Right cardiac atrium (tissue), 5 donors: Measurements from ENCODE around the gene IRF2BPL. TPM values are rescaled to one million over a fixed set of nuclear protein-coding genes. Genes with fewer than 3 reads are reported as not detected.

Source experiments
- ATAC-seq, 2 donors: fragments of 200-7000 bp; cut with Tn5 transposase; one replicate each; pipeline versions ENCODE4 v1.8.0 to v1.9.1; 2020; ENCODE audit warnings: moderate library complexity in 2 of 2, mild to moderate bottlenecking in 1 of 2
- DNase-seq, 3 donors: peaks; one replicate each; pipeline ENCODE4 v3.0.0-alpha.2; 2020
- H3K27ac ChIP-seq: one replicate; pipeline ENCODE4 v1.5.1; 2013; ENCODE audit warnings: mild to moderate bottlenecking, low read length, control low read depth, moderate library complexity
- H3K27me3 ChIP-seq: one replicate; pipeline ENCODE4 v1.6.1; 2013; ENCODE audit not compliant: control insufficient read depth, insufficient read depth
- H3K4me1 ChIP-seq: one replicate; pipeline ENCODE4 v1.6.1; 2013; ENCODE audit warnings: low read length; ENCODE audit not compliant: control insufficient read depth, insufficient read depth
- H3K4me3 ChIP-seq: one replicate; pipeline ENCODE4 v1.5.1; 2013; ENCODE audit warnings: low read length, control low read depth
- H3K9me3 ChIP-seq: one replicate; pipeline ENCODE4 v1.6.1; 2013; ENCODE audit warnings: low read length; ENCODE audit not compliant: control insufficient read depth
- WGBS: extraction: QIAGEN DNeasy Blood & Tissue Kit; methylation state at CpG from one replicate; pipeline ENCODE4 v1.1.7; 2013; 5-methylcytosine and 5-hydroxymethylcytosine counted together
- intact Hi-C, 4 donors: fragments of 100-400 bp; cut with DNase I; formaldehyde crosslinking; loops; one replicate each; pipeline versions ENCODE4 v1.11.0 to v1.14.0; 2022 to 2023
- polyA plus RNA-seq: library from polyadenylated mRNA; stranded (reverse); fragments of 200-250 nt; gene quantifications from one replicate; pipeline ENCODE4 v1.2.3, GENCODE V29; 2013
- total RNA-seq, 4 donors: library from RNA; stranded (reverse); fragmentation: NEBNext Ultra II Directional; extraction: Animal tissue kit (Norgen Biotek cat#: 25700); gene quantifications; one replicate each; pipeline ENCODE4 v1.2.1, GENCODE V29; 2021
- donor health status: healthy with polysubstance abuse.
- donor health status: DM: no; HTN: yes; CAD: no.
- donor health status: DM: no; HTN: no; CAD: no.
- donor health status: DM: no; HTN: yes; CAD: no; lungs with severe emphysema.
- donor health status: DM: yes; HTN: yes; CAD: no.

The IRF2BPL gene
- total and polyA plus RNA-seq, 5 donors: 22.0 to 61.2 (median 49.2) TPM

- DNase-seq: peak; percentile 78 to 92 (median 91)
- H3K27ac ChIP-seq: peak overlapping the region; percentile 50
Observed at GRCh38 chr14:77053046-77053841, 24.7 kb upstream of the IRF2BPL start.

GRCh38 chr14:77052281-77053044, 24.0 kb upstream of the IRF2BPL start:
- intact Hi-C loops: loop anchor here (1.0 to 5.0 kb wide), 3 partner anchors 139 to 140 kb away; no protein-coding TSS in a partner anchor
- ATAC-seq (peak; percentile 38 to 43), DNase-seq (no peak)
- H3K27me3 ChIP-seq: no peaks in the 10 kb centered on the region
- H3K9me3 ChIP-seq: no peaks in the 10 kb centered on the region
- peaks cover 8% of the 10 kb centered on the region for H3K4me1 ChIP-seq
- 74% methylated on average over 8 of the region's 8 CpGs for WGBS
- H3K27ac ChIP-seq: peak overlapping the region; percentile 50
- H3K4me3 ChIP-seq: no peak overlapping the region

More at GRCh38 chr14:77053046-77053841, 24.7 kb upstream of the IRF2BPL start:
- H3K4me1 ChIP-seq: peaks cover 8% of the 10 kb centered on the region
- H3K9me3 ChIP-seq: no peaks in the 10 kb centered on the region
- WGBS: 34% methylated on average over 21 of the region's 21 CpGs
- H3K27me3 ChIP-seq: no peaks in the 10 kb centered on the region
- peak; percentile 64 to 76 for ATAC-seq
- intact Hi-C loops: loop anchor here (1.0 to 5.0 kb wide), 3 partner anchors 140 to 141 kb away; no protein-coding TSS in a partner anchor
- no peak overlapping the region for H3K4me3 ChIP-seq

- no peaks in the 10 kb centered on the region for H3K9me3 ChIP-seq
- peak overlapping the region; percentile 99 for H3K27ac ChIP-seq
- H3K4me3 ChIP-seq: no peak overlapping the region
- ATAC-seq (peak; percentile 89 to 92), DNase-seq (peak; percentile 90 to 94 (median 93))
- H3K4me1 ChIP-seq: peaks cover 12% of the 10 kb centered on the region
- WGBS: 19% methylated on average over 11 of the region's 11 CpGs
- intact Hi-C loops: loop anchor here in 1 of 4 donors (5.0 kb wide), 1 partner anchor 139 kb away; no protein-coding TSS in a partner anchor
- no peaks in the 10 kb centered on the region for H3K27me3 ChIP-seq
Observed at GRCh38 chr14:77051116-77051515, 22.6 kb upstream of the IRF2BPL start.

GRCh38 chr14:77046721-77047120, 18.2 kb upstream of the IRF2BPL start:
- Histone ChIP-seq H3K27me3 (no peaks in the 10 kb centered on the region), H3K27ac (peak overlapping the region; percentile 95), H3K9me3 (no peaks in the 10 kb centered on the region), H3K4me3 (no peak overlapping the region), H3K4me1 (peaks cover 39% of the 10 kb centered on the region)
- DNase-seq (no peak), ATAC-seq (no peak)
- 62% methylated on average over 3 of the region's 3 CpGs for WGBS
- intact Hi-C loops: no loop called here

GRCh38 chr14:77045238-77046162, 17.0 kb upstream of the IRF2BPL start:
- ATAC-seq (peak in 1 of 2 donors; percentile 23), DNase-seq (peak in 1 of 3 donors; percentile 70)
- H3K27ac ChIP-seq: peak overlapping the region; percentile 95
- no peak overlapping the region for H3K4me3 ChIP-seq
- H3K9me3 ChIP-seq: no peaks in the 10 kb centered on the region
- WGBS: 56% methylated on average over 9 of the region's 9 CpGs
- peaks cover 36% of the 10 kb centered on the region for H3K4me1 ChIP-seq
- intact Hi-C loops: loop anchor here in 1 of 4 donors (2.0 kb wide), 1 partner anchor 21 kb away; no protein-coding TSS in a partner anchor
- no peaks in the 10 kb centered on the region for H3K27me3 ChIP-seq

- no peaks in the 10 kb centered on the region for H3K9me3 ChIP-seq
- H3K27me3 ChIP-seq: no peaks in the 10 kb centered on the region
- H3K27ac ChIP-seq: peak overlapping the region; percentile 94
- peak; percentile 4 to 12 for ATAC-seq
- intact Hi-C loops: loop anchor here in 1 of 4 donors (2.0 kb wide), 1 partner anchor 20 kb away; no protein-coding TSS in a partner anchor
- DNase-seq: peak in 2 of 3 donors; percentile 67 to 82
- WGBS: 22% methylated on average over 2 of the region's 2 CpGs
- H3K4me3 ChIP-seq: no peak overlapping the region
- peaks cover 36% of the 10 kb centered on the region for H3K4me1 ChIP-seq
Observed at GRCh38 chr14:77044783-77045237, 16.3 kb upstream of the IRF2BPL start.

GRCh38 chr14:77043984-77044485, 15.5 kb upstream of the IRF2BPL start:
- peak in 1 of 3 donors; percentile 69 for DNase-seq
- no peak for ATAC-seq
- intact Hi-C loops: loop anchor here in 1 of 4 donors (2.0 kb wide), 1 partner anchor 19 kb away; no protein-coding TSS in a partner anchor
- no peak overlapping the region for H3K4me3 ChIP-seq
- H3K9me3 ChIP-seq: no peaks in the 10 kb centered on the region
- no peaks in the 10 kb centered on the region for H3K27me3 ChIP-seq
- H3K4me1 ChIP-seq: peaks cover 36% of the 10 kb centered on the region
- peak overlapping the region; percentile 100 for H3K27ac ChIP-seq
- WGBS: 55% methylated on average over 8 of the region's 8 CpGs

- H3K9me3 ChIP-seq: no peaks in the 10 kb centered on the region
- H3K27ac ChIP-seq: peak overlapping the region; percentile 100
- no peak overlapping the region for H3K4me3 ChIP-seq
- DNase-seq (peak; percentile 63 to 80 (median 78)), ATAC-seq (peak; percentile 10 to 39)
- peaks cover 42% of the 10 kb centered on the region for H3K4me1 ChIP-seq
- H3K27me3 ChIP-seq: no peaks in the 10 kb centered on the region
- intact Hi-C loops: no loop called here
- 8% methylated on average over 10 of the region's 10 CpGs for WGBS
Observed at GRCh38 chr14:77043177-77043983, 14.9 kb upstream of the IRF2BPL start.

GRCh38 chr14:77041881-77042545, 13.5 kb upstream of the IRF2BPL start:
- H3K4me3 ChIP-seq: no peak overlapping the region
- peak in 1 of 3 donors; percentile 60 for DNase-seq
- H3K27ac ChIP-seq: peak overlapping the region; percentile 100
- intact Hi-C loops: no loop called here
- WGBS: 16% methylated on average over 14 of the region's 14 CpGs
- no peaks in the 10 kb centered on the region for H3K9me3 ChIP-seq
- peaks cover 47% of the 10 kb centered on the region for H3K4me1 ChIP-seq
- no peaks in the 10 kb centered on the region for H3K27me3 ChIP-seq
- ATAC-seq: peak; percentile 10 to 28
